ENCODE results near the gene MAGEF1. TPM values are rescaled to one million over a fixed set of nuclear protein-coding genes. Genes with fewer than 3 reads are reported as not detected.

Gene MAGEF1
- total RNA-seq, 1 donor from 2014 or later: 30.2 TPM

DNA sequence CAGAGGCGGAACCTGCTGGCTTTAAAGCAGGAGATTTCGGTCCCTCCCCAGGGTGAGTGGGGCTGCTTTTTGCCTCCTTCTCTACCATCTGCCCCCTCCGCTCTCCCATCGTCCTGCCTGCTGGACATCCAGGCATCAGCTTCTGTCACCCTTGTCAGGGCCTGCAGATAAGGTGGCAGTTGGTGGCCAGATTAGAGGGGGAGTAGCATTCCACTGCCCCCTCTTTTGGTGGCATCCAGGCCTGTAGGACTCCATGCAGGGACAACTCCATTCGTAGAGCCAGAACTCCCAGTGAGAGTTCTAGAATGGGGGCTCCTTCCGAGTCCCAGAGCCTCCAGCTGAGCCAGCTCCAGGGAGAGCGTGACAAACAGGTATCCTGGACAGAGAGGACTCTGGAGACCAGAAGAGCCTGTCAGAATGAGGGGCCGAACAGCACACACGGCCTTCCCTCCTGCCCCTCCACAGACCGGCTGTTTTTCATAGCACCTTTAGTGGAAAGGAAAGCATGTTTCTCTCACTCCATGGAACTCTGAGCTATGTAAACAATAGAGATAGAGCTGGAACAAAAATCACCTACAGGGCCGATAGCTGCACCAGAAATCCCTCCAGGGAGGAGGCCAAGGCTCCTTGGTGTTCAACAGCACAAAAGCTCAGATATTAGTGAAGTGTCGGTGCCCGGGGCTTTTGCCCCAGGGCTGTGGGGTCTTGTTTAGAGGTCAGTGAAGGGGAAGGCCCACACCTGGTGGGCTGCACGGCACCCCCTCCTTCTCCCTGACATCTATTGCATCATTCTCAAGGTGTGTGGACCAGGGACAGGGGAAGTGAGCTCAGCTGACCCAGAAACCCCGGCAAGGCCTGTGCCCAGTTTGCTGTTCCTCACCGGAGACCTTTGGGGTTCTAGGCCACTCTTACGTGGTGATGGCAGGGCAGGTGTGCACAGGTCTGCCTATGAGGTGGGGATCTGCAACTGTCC is 34.2 kb downstream of the MAGEF1 start:
- DNase-seq (ENCODE audit: low spot score): no peak
- intact Hi-C loops (cut with DNase I): no loop called here

DNA sequence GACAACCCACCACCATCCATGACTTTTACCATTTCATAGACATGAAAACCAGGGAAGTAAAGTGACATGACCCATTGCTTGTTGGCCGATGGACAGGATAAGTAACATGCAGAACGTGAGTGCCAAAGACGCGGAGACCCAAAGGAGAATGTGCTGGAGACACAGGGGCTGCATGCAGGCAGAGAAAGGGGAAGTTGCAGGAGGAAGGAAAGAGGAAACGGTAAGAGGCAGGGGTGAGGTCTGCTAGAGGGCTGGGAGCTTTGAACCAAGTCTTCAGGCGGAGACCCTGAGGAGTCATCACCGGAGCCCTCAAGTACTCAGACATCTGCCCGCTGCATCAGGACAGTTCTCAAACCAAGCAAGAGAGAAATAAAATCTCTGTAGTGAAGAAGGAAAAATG is 34.9 kb downstream of the MAGEF1 start:
- intact Hi-C loops (cut with DNase I): no loop called here
- no peak for DNase-seq (ENCODE audit: low spot score)

- intact Hi-C loops (cut with DNase I): no loop called here
- no peak for DNase-seq (ENCODE audit: low spot score)
Measured at GRCh38 chr3:184674626-184675025, 37.2 kb downstream of the MAGEF1 start.

GRCh38 chr3:184672977-184673870 is 38.6 kb downstream of the MAGEF1 start:
- intact Hi-C loops (cut with DNase I): no loop called here
- DNase-seq (ENCODE audit: low spot score): no peak

DNA sequence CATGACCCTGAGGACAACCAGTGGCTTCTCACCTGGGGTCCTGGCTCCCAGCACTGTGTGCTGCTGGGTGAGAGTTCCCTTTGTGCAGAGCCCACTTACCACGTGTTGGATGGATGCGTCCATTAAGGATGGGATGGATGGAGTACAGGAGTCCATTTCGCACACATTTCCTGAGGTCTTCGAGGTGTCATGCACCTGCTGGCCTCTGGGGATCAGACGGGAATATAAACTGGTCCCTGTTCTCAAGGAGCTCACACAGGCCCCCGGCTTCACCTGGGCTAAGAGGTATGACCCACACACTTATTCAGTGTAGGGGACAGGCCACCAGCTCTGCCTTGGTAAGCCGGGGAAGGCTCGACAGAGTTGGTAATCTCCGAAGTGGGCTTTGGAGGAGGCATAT is 39.5 kb downstream of the MAGEF1 start:
- intact Hi-C loops (cut with DNase I): no loop called here
- no peak for DNase-seq (ENCODE audit: low spot score)

GRCh38 chr3:184670091-184670602 is 41.7 kb downstream of the MAGEF1 start:
- no peak for DNase-seq (ENCODE audit: low spot score)
- intact Hi-C loops (cut with DNase I): no loop called here

DNA sequence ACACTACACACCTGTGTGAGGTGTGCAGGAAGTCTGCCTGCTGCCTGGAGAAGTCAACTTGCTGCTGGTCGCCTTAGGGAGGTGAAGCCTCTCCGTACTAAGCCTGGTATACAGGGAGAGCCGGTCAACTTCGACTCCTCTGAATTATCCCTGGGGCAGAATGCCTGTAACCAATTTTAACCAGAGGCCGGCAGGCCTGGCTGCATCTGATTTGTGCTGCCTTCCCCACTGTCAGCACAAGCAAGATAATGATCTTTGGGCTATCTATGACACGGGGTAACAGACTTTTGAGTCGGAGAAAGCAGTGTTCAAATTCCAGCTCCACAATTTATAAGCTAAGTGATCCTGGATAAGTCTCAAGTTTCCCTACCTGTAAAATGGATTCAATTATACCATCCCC is 42.3 kb downstream of the MAGEF1 start:
- intact Hi-C loops (cut with DNase I): no loop called here
- DNase-seq (ENCODE audit: low spot score): no peak

GRCh38 chr3:184666442-184666841 is 45.4 kb downstream of the MAGEF1 start:
- intact Hi-C loops (cut with DNase I): no loop called here

DNA sequence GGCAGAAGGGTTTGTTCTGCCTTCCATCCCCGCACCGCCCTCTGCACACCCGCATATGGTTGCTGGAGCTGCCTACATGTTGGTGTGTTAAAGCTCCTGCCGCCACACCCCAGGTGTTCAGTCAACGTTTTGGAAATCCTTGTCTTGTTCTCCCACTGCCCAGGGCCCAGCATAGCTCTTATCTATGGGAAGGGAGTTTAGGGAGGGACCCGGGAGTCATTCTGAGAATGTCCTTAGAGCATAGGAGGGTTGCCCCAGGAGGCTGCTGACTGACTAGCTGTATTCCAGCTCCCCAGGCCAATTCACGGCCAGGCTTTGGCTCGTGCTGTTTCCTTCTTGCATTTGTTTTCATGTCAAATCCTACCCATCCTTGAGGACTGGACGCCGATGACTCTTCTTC is 46.8 kb downstream of the MAGEF1 start:
- DNase-seq (ENCODE audit: low spot score): no peak
- intact Hi-C loops (cut with DNase I): no loop called here

More at GRCh38 chr3:184666442-184666841, 45.4 kb downstream of the MAGEF1 start:
- no peak for DNase-seq (ENCODE audit: low spot score)

GRCh38 chr3:184663756-184664155 is 48.1 kb downstream of the MAGEF1 start:
- intact Hi-C loops (cut with DNase I): no loop called here
- no peak for DNase-seq (ENCODE audit: low spot score)

DNA sequence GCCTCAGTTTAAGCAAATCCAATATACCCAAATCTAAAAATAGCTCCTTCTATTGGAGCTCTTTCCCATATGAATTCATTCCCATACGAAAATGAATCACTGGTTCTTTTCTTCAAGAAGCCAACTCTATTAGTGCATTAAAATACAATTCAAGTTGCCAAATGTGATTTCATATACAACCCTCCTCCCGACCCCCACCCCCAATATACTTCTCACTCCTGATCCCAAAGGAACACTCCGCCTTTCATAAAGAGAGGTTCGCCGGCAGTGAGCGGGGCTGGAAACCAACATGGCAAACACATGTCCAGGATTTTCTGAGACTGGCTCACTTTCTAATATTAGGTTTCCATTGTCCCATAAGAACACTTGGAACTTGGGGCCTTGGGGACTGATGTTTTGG is 48.5 kb downstream of the MAGEF1 start:
- no peak for DNase-seq (ENCODE audit: low spot score)
- intact Hi-C loops (cut with DNase I): no loop called here

GRCh38 chr3:184662187-184662586 is 49.7 kb downstream of the MAGEF1 start:
- intact Hi-C loops (cut with DNase I): no loop called here
- DNase-seq (ENCODE audit: low spot score): no peak

- intact Hi-C loops (cut with DNase I): no loop called here
- no peak for DNase-seq (ENCODE audit: low spot score)
Measured at GRCh38 chr3:184660931-184661330, 50.9 kb downstream of the MAGEF1 start.

Other genes with a start within 250 kb of the MAGEF1 start
- 3.6 TPM for gene EPHB3, start 150.3 kb downstream of the MAGEF1 start, total RNA-seq
- 101 TPM for gene VPS8, start 100.1 kb upstream of the MAGEF1 start, total RNA-seq

Data from cardiac septum (tissue), 1 donor.